ENCODE results near the gene LMBRD1. TPM values are rescaled to one million over a fixed set of nuclear protein-coding genes. Genes with fewer than 3 reads are reported as not detected.
"Not testable (repeated sequence)": the region's sequence is repeated elsewhere in the genome, so short reads cannot be mapped to it uniquely, and the experiment has no call there.

Gene LMBRD1
- polyA plus RNA-seq, 3 donors: 115 to 142 (median 139) TPM

- no peak for DNase-seq (ENCODE audit: extremely low read depth in 1 of 11, low read depth in 9 of 11, low spot score in 4 of 11)
Observed at GRCh38 chr6:69690986-69691385, 105.8 kb downstream of the LMBRD1 start.

GRCh38 chr6:69680302-69680701 lies 116.5 kb downstream of the LMBRD1 start:
- DNase-seq (ENCODE audit: extremely low read depth in 1 of 11, low read depth in 9 of 11, low spot score in 4 of 11): no peak

- no peak for DNase-seq (ENCODE audit: extremely low read depth in 1 of 11, low read depth in 9 of 11, low spot score in 4 of 11)
Observed at GRCh38 chr6:69673298-69673697, 123.5 kb downstream of the LMBRD1 start.

GRCh38 chr6:69668916-69669315 lies 127.9 kb downstream of the LMBRD1 start:
- no peak for DNase-seq (ENCODE audit: extremely low read depth in 1 of 11, low read depth in 9 of 11, low spot score in 4 of 11)

- not testable (repeated sequence) for DNase-seq (ENCODE audit: extremely low read depth in 1 of 11, low read depth in 9 of 11, low spot score in 4 of 11)
Observed at GRCh38 chr6:69666779-69667178, 130.0 kb downstream of the LMBRD1 start.

- no peak for DNase-seq (ENCODE audit: extremely low read depth in 1 of 11, low read depth in 9 of 11, low spot score in 4 of 11)
Observed at GRCh38 chr6:69665437-69665836, 131.4 kb downstream of the LMBRD1 start.

- DNase-seq (ENCODE audit: extremely low read depth in 1 of 11, low read depth in 9 of 11, low spot score in 4 of 11): no peak
Observed at GRCh38 chr6:69664551-69664950, 132.3 kb downstream of the LMBRD1 start.

- no peak for DNase-seq (ENCODE audit: extremely low read depth in 1 of 11, low read depth in 9 of 11, low spot score in 4 of 11)
Observed at GRCh38 chr6:69663215-69663614, 133.6 kb downstream of the LMBRD1 start.

GRCh38 chr6:69650703-69651102 lies 146.1 kb downstream of the LMBRD1 start:
- DNase-seq (ENCODE audit: extremely low read depth in 1 of 11, low read depth in 9 of 11, low spot score in 4 of 11): no peak

GRCh38 chr6:69647726-69648125 lies 149.1 kb downstream of the LMBRD1 start:
- DNase-seq (ENCODE audit: extremely low read depth in 1 of 11, low read depth in 9 of 11, low spot score in 4 of 11): no peak

- no peak for DNase-seq (ENCODE audit: extremely low read depth in 1 of 11, low read depth in 9 of 11, low spot score in 4 of 11)
Observed at GRCh38 chr6:69643688-69644087, 153.1 kb downstream of the LMBRD1 start.

- DNase-seq (ENCODE audit: extremely low read depth in 1 of 11, low read depth in 9 of 11, low spot score in 4 of 11): no peak
Observed at GRCh38 chr6:69632932-69633331, 163.9 kb downstream of the LMBRD1 start.

GRCh38 chr6:69631552-69632346 lies 165.1 kb downstream of the LMBRD1 start:
- DNase-seq (ENCODE audit: extremely low read depth in 1 of 11, low read depth in 9 of 11, low spot score in 4 of 11): no peak

- DNase-seq (ENCODE audit: extremely low read depth in 1 of 11, low read depth in 9 of 11, low spot score in 4 of 11): no peak
Observed at GRCh38 chr6:69630767-69631166, 166.0 kb downstream of the LMBRD1 start.

GRCh38 chr6:69627625-69628024 lies 169.2 kb downstream of the LMBRD1 start:
- no peak for DNase-seq (ENCODE audit: extremely low read depth in 1 of 11, low read depth in 9 of 11, low spot score in 4 of 11)

GRCh38 chr6:69624944-69625343 lies 171.9 kb downstream of the LMBRD1 start:
- no peak for DNase-seq (ENCODE audit: extremely low read depth in 1 of 11, low read depth in 9 of 11, low spot score in 4 of 11)

Other genes starting within 250 kb of the LMBRD1 start
- 1 to 10 TPM; 3.1 to 5.7 (median 3.3) TPM for gene COL19A1, start 69.5 kb upstream of the LMBRD1 start, polyA plus RNA-seq (ENCODE audit: insufficient read length in 3 of 3)